CD14-positive monocyte (primary cell): ENCODE results near the gene FSHR. TPM values are rescaled to one million over a fixed set of nuclear protein-coding genes. Genes with fewer than 3 reads are reported as not detected.

Experiments used
- DNase-seq, 3 donors: peaks; one replicate each; pipeline ENCODE4 v3.0.0-alpha.2; 2011 to 2022
- H2AFZ ChIP-seq: 2 replicates; pipeline ENCODE4 v1.6.0; 2012; ENCODE audit warnings: mild to moderate bottlenecking, low read depth, low read length, inconsistent platforms; ENCODE audit not compliant: insufficient read depth, poor library complexity, severe bottlenecking
- H3K27ac ChIP-seq, 2 donors: 1 replicate in 1 of 2; 2 replicates in 1 of 2; pipeline ENCODE4 v1.5.1; 2012 to 2013; ENCODE audit warnings: low read length in 2 of 2, control low read depth in 1 of 2, inconsistent platforms in 1 of 2, low read depth in 1 of 2, mild to moderate bottlenecking in 1 of 2
- H3K27me3 ChIP-seq, 2 donors: one replicate each; pipeline versions ENCODE4 v1.6.0 to v1.6.1; 2011 to 2013; ENCODE audit warnings: low read length in 2 of 2; ENCODE audit not compliant: control insufficient read depth in 2 of 2, insufficient read depth in 2 of 2
- H3K36me3 ChIP-seq, 2 donors: replicated peaks in 1 of 2; 1 replicate in 1 of 2; 2 replicates in 1 of 2; pipeline versions ENCODE4 v1.5.1 to v1.6.1; 2012 to 2013; ENCODE audit warnings: low read length in 2 of 2, control low read depth in 1 of 2, inconsistent platforms in 1 of 2, mild to moderate bottlenecking in 1 of 2; ENCODE audit not compliant: insufficient read depth in 2 of 2, control insufficient read depth in 1 of 2
- H3K4me1 ChIP-seq, 2 donors: 1 replicate in 1 of 2; 2 replicates in 1 of 2; pipeline versions ENCODE4 v1.5.1 to v1.6.1; 2012 to 2013; ENCODE audit warnings: low read length in 2 of 2, control low read depth in 1 of 2, inconsistent platforms in 1 of 2, mild to moderate bottlenecking in 1 of 2, moderate library complexity in 1 of 2; ENCODE audit not compliant: insufficient read depth in 2 of 2, control insufficient read depth in 1 of 2
- H3K4me2 ChIP-seq: replicated peaks from 2 replicates; pipeline ENCODE3; 2012; ENCODE audit warnings: low read length, moderate library complexity, mild to moderate bottlenecking; ENCODE audit not compliant: poor library complexity, severe bottlenecking; ENCODE audit errors: extremely low read depth
- H3K4me3 ChIP-seq, 3 experiments: fragments of 200-600 bp in 1 of 3; sonication (generic) in 1 of 3; replicated peaks in 1 of 3; 1 replicate in 2 of 3; 2 replicates in 1 of 3; pipeline ENCODE4 v1.5.1; 2011 to 2013; ENCODE audit warnings: low read length in 3 of 3, mild to moderate bottlenecking in 3 of 3, control low read depth in 2 of 3, low read depth in 2 of 3, inconsistent platforms in 1 of 3, moderate library complexity in 1 of 3
- H3K79me2 ChIP-seq: 2 replicates; pipeline ENCODE4 v1.6.0; 2012; ENCODE audit warnings: mild to moderate bottlenecking, control low read depth, inconsistent platforms, low read length, moderate library complexity; ENCODE audit not compliant: insufficient read depth
- H3K9ac ChIP-seq: 2 replicates; pipeline ENCODE4 v1.6.0; 2017; ENCODE audit warnings: low read length, mild to moderate bottlenecking; ENCODE audit not compliant: insufficient read depth, poor library complexity, severe bottlenecking
- H3K9me3 ChIP-seq, 2 donors: replicated peaks in 1 of 2; 1 replicate in 1 of 2; 2 replicates in 1 of 2; pipeline versions ENCODE4 v1.5.1 to v1.6.1; 2012 to 2013; ENCODE audit warnings: low read length in 2 of 2, control low read depth in 1 of 2; ENCODE audit not compliant: control insufficient read depth in 1 of 2, insufficient read depth in 1 of 2
- H4K20me1 ChIP-seq: 2 replicates; pipeline ENCODE4 v1.6.0; 2012; ENCODE audit warnings: mild to moderate bottlenecking, low read length, control low read depth, moderate library complexity; ENCODE audit not compliant: insufficient read depth
- H3K27ac Mint-ChIP-seq, 7 donors: one replicate each; pipeline ENCODE4 v1.8.0; 2020; ENCODE audit warnings: mild to moderate bottlenecking in 7 of 7, mixed read lengths in 7 of 7, moderate library complexity in 6 of 7, inconsistent platforms in 2 of 7
- H3K27me3 Mint-ChIP-seq, 3 donors: one replicate each; pipeline ENCODE4 v1.8.0; 2021 to 2022; ENCODE audit warnings: low read depth in 3 of 3, mild to moderate bottlenecking in 3 of 3, mixed read lengths in 3 of 3, moderate library complexity in 3 of 3, inconsistent platforms in 1 of 3
- H3K36me3 Mint-ChIP-seq, 2 donors: one replicate each; pipeline ENCODE4 v1.8.0; 2020; ENCODE audit warnings: mixed read lengths in 2 of 2, inconsistent platforms in 1 of 2, mild to moderate bottlenecking in 1 of 2
- H3K4me1 Mint-ChIP-seq: one replicate; pipeline ENCODE4 v1.8.0; 2020; ENCODE audit warnings: mild to moderate bottlenecking, mixed read lengths
- H3K4me3 Mint-ChIP-seq, 2 donors: one replicate each; pipeline ENCODE4 v1.8.0; 2020; ENCODE audit warnings: mild to moderate bottlenecking in 2 of 2, mixed read lengths in 2 of 2, moderate library complexity in 1 of 2
- H3K9me3 Mint-ChIP-seq, 7 donors: one replicate each; pipeline ENCODE4 v1.8.0; 2020 to 2022; ENCODE audit warnings: mixed read lengths in 7 of 7, mild to moderate bottlenecking in 6 of 7, moderate library complexity in 6 of 7, inconsistent platforms in 2 of 7
- CTCF ChIP-seq: fragments of 200-600 bp; IDR thresholded peaks from one replicate; pipeline ENCODE4 v1.8.0; 2022; ENCODE audit warnings: antibody characterized with exemption, mild to moderate bottlenecking
- WGBS: methylation state at CpG from one replicate; pipeline ENCODE4 v1.1.5; 2013; ENCODE audit warnings: missing lambda C conversion rate; ENCODE audit not compliant: insufficient coverage; 5-methylcytosine and 5-hydroxymethylcytosine counted together
- intact Hi-C, 2 donors: fragments of 100-400 bp; cut with micrococcal nuclease; formaldehyde crosslinking; loops; one replicate each; pipeline versions ENCODE4 v1.15.0 to v1.15.1; 2023
- polyA plus RNA-seq, 3 donors: library from polyadenylated mRNA; depleted of rRNA in 1 of 3; unstranded in 2 of 3; stranded (reverse) in 1 of 3; fragments of 300-500 nt in 2 of 3; fragments of >200 nt in 1 of 3; fragmentation: Illumina TruSeq in 2 of 3; gene quantifications; 1 replicate in 2 of 3; 2 replicates in 1 of 3; pipeline ENCODE4 v1.2.3, GENCODE V29; 2012 to 2021

FSHR gene
- polyA plus RNA-seq, 3 donors = not detected

GRCh38 chr2:48982887-48983435 lies 171.4 kb downstream of the FSHR start:
- Mint-ChIP-seq H3K4me1 (no peaks in the 10 kb centered on the region), H3K27me3 (peaks cover 0 to 2% (median 2%) of the 10 kb centered on the region in 3 donors), H3K4me3 (no peak overlapping the region), H3K9me3 (peaks cover 0 to 5% (median 2%) of the 10 kb centered on the region in 7 donors), H3K36me3 (no peaks in the 10 kb centered on the region), H3K27ac (no peak overlapping the region)
- no peaks in the 10 kb centered on the region for H3K36me3 ChIP-seq
- no peaks in the 10 kb centered on the region for H3K79me2 ChIP-seq
- no peak overlapping the region for H2AFZ ChIP-seq
- intact Hi-C loops = no loop called here
- H3K4me1 ChIP-seq = no peaks in the 10 kb centered on the region
- H4K20me1 ChIP-seq = no peaks in the 10 kb centered on the region
- no peak for TF ChIP-seq CTCF
- H3K9me3 ChIP-seq = no peaks in the 10 kb centered on the region
- no peak for DNase-seq
- H3K27me3 ChIP-seq = no peaks in the 10 kb centered on the region
- H3K27ac ChIP-seq = no peak overlapping the region
- 100% methylated on average over 1 of the region's 4 CpGs for WGBS
- H3K4me2 ChIP-seq = no peak overlapping the region
- no peak overlapping the region for H3K9ac ChIP-seq
- H3K4me3 ChIP-seq = no peak overlapping the region

- no peak overlapping the region for H3K27ac Mint-ChIP-seq
- Histone ChIP-seq H3K27ac (no peak overlapping the region), H3K27me3 (no peaks in the 10 kb centered on the region), H3K4me2 (no peak overlapping the region), H3K9me3 (no peaks in the 10 kb centered on the region), H3K79me2 (no peaks in the 10 kb centered on the region), H2AFZ (no peak overlapping the region), H3K4me3 (no peak overlapping the region), H4K20me1 (no peaks in the 10 kb centered on the region), H3K4me1 (no peaks in the 10 kb centered on the region), H3K36me3 (no peaks in the 10 kb centered on the region), H3K9ac (no peak overlapping the region)
- intact Hi-C loops = no loop called here
- DNase-seq = no peak
- peaks cover 0 to 2% (median 0%) of the 10 kb centered on the region in 3 donors for H3K27me3 Mint-ChIP-seq
- H3K9me3 Mint-ChIP-seq = peaks cover 0 to 3% (median 2%) of the 10 kb centered on the region in 7 donors
- no peak overlapping the region for H3K4me3 Mint-ChIP-seq
- WGBS = no CpG with 5 or more reads among the region's 2 CpGs
- no peak for TF ChIP-seq CTCF
- H3K4me1 Mint-ChIP-seq = no peaks in the 10 kb centered on the region
- no peaks in the 10 kb centered on the region for H3K36me3 Mint-ChIP-seq
These were observed 173.5 kb downstream of the FSHR start for GRCh38 chr2:48980846-48981245.
